GM12801 (cell line): Measurements from ENCODE around the gene NUDT7.

ENCODE experiments used
- TF ChIP-seq, protein P1 (sequence below): IDR thresholded peaks from one replicate; pipeline ENCODE4 v1.5.1; 2011; ENCODE audit warnings: control low read depth; ENCODE audit not compliant: insufficient read length; ENCODE audit errors: extremely low read depth

Gene NUDT7

DNA sequence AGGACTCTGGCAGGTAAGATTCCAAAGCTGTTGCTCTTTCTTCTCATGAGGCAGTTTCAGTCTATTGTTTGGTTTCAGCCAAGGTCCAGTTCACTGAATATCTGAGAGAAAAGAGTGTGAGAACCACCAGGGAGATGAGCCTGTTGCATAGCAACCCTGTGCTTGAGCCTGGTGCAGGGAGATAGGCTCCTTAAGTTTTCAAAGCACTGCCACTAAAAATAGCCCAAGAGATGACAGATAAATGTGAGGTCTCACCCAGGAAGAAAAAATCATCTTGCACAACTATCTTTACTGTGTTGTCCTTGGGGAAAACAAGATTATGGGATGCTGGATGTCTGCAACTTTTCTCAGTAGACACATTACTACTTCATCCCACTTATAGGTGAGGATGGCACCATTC lies 26.2 kb upstream of the NUDT7 start:
- TF ChIP-seq, protein P1, sequence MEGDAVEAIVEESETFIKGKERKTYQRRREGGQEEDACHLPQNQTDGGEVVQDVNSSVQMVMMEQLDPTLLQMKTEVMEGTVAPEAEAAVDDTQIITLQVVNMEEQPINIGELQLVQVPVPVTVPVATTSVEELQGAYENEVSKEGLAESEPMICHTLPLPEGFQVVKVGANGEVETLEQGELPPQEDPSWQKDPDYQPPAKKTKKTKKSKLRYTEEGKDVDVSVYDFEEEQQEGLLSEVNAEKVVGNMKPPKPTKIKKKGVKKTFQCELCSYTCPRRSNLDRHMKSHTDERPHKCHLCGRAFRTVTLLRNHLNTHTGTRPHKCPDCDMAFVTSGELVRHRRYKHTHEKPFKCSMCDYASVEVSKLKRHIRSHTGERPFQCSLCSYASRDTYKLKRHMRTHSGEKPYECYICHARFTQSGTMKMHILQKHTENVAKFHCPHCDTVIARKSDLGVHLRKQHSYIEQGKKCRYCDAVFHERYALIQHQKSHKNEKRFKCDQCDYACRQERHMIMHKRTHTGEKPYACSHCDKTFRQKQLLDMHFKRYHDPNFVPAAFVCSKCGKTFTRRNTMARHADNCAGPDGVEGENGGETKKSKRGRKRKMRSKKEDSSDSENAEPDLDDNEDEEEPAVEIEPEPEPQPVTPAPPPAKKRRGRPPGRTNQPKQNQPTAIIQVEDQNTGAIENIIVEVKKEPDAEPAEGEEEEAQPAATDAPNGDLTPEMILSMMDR: no peak

DNA sequence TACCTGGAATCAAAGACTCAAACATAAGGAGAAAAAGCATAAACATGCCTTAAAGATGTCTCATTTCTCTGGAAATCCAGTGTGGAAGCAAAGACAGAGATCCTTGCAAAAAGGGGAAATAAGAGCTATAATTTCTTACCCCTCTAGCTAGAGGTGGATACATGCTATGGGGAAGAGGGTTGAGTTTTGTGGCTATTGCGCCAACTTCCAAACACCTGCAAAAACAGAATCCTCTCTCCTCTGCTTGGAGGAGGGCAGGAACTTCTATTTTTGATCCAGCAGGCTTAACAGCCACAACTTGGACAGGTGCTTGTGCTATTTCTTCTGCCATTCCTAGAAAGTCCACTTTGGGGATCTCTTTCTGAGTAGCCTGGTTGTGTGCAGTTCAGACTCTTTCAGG lies 21.5 kb upstream of the NUDT7 start:
- TF ChIP-seq, protein P1: no peak

DNA sequence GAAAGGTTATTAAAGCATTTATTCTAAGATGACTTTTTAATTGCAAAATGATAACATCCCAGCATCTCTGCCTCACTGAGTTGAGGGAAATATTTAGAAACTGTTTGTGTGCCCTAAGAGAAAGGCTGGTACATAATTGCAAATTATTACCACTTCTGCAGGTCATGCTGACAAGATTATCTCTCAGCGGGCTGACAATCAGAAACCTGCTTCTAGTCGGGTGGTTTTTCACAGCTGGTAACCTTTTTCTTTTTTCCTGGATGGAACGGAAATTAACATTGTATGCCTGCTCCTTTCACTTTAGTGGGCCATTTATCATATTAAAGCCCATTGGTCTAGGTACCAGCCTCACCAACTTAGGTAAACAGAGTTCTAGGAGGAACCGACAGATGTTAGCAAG lies 17.0 kb upstream of the NUDT7 start:
- TF ChIP-seq, protein P1: no peak

DNA sequence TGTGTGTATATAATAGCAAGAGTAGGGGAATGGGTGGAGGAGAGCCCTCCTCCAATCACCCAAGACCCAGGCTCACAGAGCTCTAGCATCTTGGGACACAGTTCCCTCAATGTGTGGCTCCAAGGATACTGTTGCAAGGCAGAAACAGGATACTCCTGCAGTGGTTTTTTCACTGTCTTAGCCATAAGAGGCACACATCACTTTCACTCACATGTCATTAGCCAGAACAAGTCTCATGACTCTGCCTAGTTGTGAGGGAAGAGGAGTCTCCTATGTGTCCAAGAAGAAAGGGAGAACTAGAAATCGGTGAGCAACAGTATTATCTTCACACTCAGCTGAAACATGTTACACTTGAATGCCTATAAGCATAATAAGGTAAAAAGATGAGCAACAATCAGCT lies 11.1 kb upstream of the NUDT7 start:
- TF ChIP-seq, protein P1: no peak

DNA sequence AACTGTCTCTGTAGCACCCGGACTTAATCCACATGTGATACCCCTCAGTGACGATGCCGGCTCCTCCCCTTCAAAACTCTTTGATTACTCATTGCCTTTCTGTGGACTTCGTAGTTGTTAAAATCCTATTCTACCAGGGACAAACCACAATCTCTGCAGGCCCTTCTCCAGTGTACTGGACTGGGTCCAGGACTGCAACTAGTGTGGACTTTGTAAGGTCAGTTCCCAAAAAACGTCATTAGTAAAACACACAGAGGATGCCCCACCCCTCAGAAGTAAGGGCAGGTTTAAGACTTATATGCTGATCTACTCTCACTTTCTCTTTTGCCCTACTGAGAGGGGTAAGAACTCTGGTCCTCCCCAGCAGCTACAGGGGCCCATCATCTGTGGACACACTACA lies 10.5 kb upstream of the NUDT7 start:
- TF ChIP-seq, protein P1: no peak

DNA sequence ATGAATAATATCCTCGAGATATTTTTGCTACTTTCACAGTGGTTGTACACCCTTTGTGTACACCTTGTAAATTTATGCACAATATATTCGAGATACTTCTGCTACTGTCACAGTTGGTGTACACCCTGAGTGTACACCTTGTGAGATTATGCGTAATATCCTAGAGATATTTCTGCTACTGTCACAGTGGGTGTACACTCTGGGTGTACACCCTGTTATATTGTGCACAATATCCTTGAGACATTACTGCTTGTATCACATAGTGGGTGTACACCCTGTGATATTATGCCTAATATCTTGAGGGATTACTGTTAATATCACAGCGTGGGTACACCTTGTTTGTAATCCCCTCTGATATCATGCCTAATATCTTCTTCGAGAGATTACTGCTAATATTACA lies 7.2 kb upstream of the NUDT7 start:
- TF ChIP-seq, protein P1: no peak

DNA sequence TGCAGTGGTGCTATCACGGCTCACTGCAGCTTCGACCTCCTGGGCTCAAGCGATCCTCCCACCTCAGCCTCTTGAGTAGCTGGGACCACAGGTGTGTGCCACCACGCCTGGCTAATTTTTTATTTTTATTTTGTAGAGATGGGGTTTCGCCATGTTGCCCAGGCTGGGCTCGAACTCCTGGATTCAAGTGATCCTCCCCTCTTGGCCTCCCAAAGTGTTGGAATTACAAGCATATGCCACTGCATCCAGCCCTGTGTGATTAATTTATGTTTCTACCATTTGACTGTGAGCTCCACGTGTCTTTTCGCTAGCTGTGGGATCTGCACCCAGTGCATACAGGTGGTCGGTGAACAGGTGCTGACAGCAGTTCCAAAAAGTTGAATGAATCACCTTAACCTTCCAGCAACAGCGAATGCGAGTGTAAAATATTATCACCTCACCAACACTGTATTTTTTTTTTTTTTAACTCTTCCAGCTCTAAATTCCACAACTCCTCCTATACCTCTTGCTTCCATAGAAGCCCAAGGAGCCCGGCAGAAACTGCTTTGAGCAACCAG lies 484 bp upstream of the NUDT7 start:
- TF ChIP-seq, protein P1: no peak
